ENCODE data around the gene PROZ. TPM values are rescaled to one million over a fixed set of nuclear protein-coding genes. Genes with fewer than 3 reads are reported as not detected.
"Not testable (repeated sequence)": the region's sequence is repeated elsewhere in the genome, so short reads cannot be mapped to it uniquely, and the experiment has no call there.

PROZ gene
- total RNA-seq = not detected

DNA sequence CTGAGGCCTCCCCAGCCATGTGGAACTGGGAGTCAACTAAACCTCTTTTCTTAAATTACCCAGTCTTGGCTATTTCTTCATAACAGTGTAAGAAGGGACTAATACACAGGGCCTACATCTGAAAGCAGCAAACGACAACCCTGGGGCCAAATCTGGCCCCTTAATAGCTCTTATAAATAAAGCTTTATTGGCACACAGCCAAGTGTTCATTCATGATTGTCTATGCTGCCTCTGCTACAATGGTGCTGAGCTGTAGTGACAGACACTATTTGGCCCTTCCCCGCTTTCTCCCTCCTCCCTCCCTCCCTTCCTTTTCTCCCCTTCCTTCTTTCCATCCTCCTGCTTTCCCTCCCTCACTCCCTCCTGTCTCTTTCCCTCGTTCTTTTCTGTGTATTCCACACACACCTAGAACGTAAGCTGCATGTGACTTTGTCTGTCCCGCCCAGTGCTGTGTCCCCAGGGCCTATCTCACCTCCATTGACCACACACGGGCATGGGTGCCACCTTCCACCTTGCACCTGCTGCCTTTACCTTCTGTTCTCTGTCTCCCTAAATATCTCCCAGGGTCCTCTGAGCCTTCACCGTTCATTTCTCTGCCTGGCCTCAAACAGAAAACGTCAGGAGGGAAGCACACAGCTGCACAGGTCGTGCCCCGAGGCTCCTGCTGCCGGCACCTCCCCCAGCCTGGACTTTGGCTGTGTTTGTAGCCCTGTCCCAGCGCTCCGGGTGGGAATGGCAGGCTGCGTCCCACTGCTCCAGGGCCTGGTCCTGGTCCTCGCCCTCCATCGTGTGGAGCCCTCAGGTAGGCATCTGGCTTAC, at the start of gene PROZ:
PROZ (plus strand) TSS at position 720 of the 819 bp plus-strand sequence; CDS start at position 733, 13 bp downstream.
- intact Hi-C loops (cut with DNase I) = no loop called here
- no peak for ATAC-seq
- no peak for DNase-seq (ENCODE audit: low spot score)

DNA sequence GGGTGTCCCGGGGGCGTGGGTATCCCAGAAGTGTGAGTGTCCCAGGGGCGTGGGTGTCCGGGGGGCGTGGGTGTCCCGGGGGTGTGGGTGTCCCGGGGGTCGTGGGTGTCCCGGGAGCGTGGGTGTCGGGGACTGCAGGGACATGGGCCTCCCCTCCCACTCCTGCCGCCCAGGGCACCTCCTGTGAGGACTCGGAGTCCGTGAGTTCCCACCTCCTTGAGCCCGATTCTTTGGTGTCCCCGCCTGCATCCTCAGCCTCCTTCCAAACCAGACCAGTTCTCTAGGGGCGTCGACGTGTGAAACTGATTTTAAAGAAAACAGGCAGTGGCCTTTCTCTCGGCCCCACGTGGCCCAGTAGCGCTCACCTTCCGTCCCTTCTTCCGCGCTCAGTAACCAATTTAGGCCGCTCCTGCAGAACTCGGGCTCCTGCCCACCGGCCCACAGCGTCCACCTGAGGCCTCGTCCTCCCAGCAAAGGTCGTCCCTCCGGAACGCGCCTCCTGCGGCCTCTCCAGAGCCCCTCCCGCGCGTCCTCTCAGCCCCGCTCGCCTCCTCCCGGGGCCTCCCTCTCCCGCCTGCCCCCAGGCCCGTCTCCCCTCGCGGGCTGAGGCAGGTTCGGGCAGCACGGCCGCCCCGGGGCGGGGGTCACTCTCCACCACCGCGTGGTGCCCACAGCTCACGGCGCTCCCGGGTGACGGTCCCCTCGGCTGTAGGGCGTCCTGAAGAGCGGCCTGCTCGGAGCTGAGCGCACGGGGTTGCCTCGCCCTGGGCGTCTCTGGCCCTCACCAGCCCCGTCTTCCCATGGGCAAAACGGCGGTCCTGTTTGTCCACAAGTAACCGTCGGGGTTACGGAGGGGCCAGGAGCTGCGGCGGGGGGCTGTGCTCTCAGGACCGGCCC, 49.0 kb upstream of the PROZ start:
- ATAC-seq (no peak), DNase-seq (ENCODE audit: low spot score) (peak; percentile 54)
- intact Hi-C loops (cut with DNase I) = no loop called here

DNA sequence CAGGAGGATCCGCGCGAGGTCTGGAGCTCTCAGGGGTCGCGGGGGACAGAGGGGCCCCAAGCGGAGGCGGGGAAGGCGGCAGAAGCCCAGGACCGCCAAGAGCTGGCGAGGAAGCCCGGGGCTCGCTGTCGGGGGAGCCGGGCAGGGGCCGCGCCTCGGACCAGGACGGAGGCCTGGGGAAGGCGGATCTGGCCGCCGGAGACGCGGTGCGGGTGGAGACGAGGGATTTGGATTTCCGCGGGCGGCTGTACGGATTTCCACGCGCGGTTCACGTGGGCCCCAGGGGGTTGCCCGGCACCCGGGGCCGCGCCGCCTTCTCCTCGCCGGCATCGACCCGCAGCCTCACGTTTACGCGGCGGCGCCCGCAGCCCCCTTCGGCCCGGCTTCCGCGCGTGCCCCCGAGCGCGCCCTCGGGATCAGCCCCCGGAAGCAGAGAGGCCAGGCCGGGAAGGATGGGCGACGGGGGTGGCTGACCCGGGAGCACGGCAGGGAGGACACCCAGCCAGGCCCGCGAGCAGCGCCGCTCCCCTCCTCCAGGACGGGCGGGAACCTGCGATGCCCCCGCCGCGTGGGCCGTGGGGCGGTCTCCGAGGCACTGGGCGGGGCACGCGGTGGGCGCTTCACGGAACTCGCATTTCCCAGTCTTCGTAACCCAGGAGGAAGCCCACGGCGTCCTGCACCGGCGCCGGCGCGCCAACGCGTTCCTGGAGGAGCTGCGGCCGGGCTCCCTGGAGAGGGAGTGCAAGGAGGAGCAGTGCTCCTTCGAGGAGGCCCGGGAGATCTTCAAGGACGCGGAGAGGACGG, 48.2 kb upstream of the PROZ start:
- intact Hi-C loops (cut with DNase I) = no loop called here
- DNase-seq (ENCODE audit: low spot score) (peak; percentile 51), ATAC-seq (no peak)

DNA sequence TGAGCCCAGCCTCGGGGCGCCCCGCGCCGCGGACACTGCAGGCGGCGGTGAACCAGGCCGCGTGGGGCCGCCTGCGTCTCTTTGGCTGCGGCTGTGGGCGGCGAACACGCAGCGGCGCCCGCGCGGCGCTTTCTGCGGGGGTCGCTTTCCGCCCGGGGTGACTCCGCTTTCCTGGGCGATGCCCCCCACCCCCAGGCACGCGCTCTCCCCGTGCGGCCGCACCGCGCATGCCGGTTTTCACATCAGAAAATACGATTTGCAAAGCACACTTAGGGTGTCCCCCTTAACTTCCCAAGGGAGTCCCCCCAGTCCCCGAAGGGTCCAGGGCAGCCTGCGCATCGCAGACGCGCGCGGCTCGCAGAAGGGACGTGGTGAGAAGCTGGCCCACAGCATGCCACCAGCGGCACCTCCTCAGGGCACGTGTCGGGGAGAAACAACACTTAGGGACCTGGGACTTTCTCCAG, 47.6 kb upstream of the PROZ start:
- DNase-seq (ENCODE audit: low spot score) = peak; percentile 44
- intact Hi-C loops (cut with DNase I) = no loop called here

GRCh38 chr13:113111821-113112220, 46.6 kb upstream of the PROZ start:
- DNase-seq (ENCODE audit: low spot score) = peak; percentile 21
- ATAC-seq; intact Hi-C loops (cut with DNase I): not testable (repeated sequence)

More for the DNA sequence above, 47.6 kb upstream of the PROZ start:
- no peak for ATAC-seq

- ATAC-seq; DNase-seq (ENCODE audit: low spot score); intact Hi-C loops (cut with DNase I): not testable (repeated sequence)
Observed at GRCh38 chr13:113112475-113112874, 46.0 kb upstream of the PROZ start.

- intact Hi-C loops (cut with DNase I) = no loop called here
- DNase-seq (ENCODE audit: low spot score) = peak; percentile 28
- ATAC-seq = no peak
Observed at GRCh38 chr13:113112893-113113845, 45.3 kb upstream of the PROZ start.

DNA sequence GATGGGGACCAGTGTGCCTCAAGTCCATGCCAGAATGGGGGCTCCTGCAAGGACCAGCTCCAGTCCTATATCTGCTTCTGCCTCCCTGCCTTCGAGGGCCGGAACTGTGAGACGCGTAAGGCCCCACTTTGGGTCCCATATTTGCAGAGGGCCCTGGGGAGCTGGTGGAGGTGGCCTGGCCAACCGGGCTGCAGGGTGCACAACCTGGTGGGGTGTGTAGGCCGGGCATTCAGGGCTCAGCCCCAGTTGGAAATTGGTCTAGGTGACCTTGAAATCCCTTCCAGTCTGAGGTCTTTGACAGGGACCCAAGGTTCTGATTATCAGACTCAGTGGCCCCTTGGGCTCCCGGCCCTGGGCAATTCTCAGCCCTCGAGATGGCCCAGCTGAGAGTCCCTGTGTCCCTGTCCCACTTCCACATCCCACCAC, 44.6 kb upstream of the PROZ start:
- DNase-seq (ENCODE audit: low spot score) (peak; percentile 18), ATAC-seq (no peak)
- intact Hi-C loops (cut with DNase I) = no loop called here

GRCh38 chr13:113114511-113115362, 43.7 kb upstream of the PROZ start:
- DNase-seq (ENCODE audit: low spot score) = peak; percentile 40
- intact Hi-C loops (cut with DNase I) = no loop called here
- ATAC-seq = no peak

- ATAC-seq (no peak), DNase-seq (ENCODE audit: low spot score) (peak; percentile 32)
- intact Hi-C loops (cut with DNase I) = no loop called here
Observed at GRCh38 chr13:113115363-113116205, 42.9 kb upstream of the PROZ start.

DNA sequence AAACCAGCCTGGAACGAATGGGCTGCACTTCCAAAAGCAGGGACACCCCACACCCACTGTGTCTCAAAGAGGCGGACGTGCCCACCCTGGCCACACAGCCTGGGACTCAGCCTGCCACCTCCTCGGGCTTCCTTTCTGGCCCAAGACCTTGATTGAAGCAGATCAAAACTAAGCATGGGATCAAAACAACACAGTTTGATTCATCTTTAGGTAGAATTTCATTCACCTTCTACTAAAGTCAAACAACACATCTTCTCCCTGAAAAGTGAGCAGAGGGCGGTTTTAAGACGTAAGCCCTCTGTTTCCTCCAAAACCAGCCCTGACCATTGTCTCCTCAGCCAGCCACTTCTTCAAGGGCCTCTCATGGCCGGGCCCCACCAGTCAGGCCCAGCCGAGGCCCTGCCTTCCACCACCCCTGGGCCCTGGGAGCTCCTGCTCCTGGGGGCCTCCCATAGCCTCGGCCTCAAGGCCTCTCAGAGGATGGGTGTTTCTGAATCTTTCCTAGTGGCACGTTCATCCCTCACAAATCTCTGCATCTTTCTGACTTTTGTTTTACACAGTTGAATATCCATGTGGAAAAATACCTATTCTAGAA, 42.1 kb upstream of the PROZ start:
- ATAC-seq (no peak), DNase-seq (ENCODE audit: low spot score) (peak; percentile 14)
- intact Hi-C loops (cut with DNase I) = no loop called here

- DNase-seq (ENCODE audit: low spot score) = peak; percentile 28
- intact Hi-C loops (cut with DNase I) = no loop called here
- ATAC-seq = no peak
Observed at GRCh38 chr13:113116871-113117271, 41.6 kb upstream of the PROZ start.

GRCh38 chr13:113117335-113117872, 41.0 kb upstream of the PROZ start:
- peak; percentile 50 for DNase-seq (ENCODE audit: low spot score)
- intact Hi-C loops (cut with DNase I) = no loop called here
- ATAC-seq = no peak

DNA sequence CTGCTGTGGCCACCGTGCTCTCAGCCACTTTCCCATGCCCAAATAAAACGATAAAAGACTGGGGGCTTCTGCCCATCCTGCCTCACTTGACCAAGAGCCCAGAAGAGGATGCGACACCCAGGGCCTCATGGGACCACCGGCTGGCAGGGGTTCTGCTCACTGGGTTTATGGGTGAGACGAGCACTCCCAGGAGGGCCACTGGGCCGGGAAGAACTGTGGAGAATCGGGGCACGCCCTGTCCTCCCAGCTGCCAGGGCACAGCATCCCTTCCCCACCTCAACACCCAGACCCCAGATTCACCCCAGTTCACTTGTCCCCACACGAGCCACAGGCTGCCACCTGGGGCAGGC, 40.6 kb upstream of the PROZ start:
- DNase-seq (ENCODE audit: low spot score) (peak; percentile 44), ATAC-seq (no peak)
- intact Hi-C loops (cut with DNase I) = no loop called here

DNA sequence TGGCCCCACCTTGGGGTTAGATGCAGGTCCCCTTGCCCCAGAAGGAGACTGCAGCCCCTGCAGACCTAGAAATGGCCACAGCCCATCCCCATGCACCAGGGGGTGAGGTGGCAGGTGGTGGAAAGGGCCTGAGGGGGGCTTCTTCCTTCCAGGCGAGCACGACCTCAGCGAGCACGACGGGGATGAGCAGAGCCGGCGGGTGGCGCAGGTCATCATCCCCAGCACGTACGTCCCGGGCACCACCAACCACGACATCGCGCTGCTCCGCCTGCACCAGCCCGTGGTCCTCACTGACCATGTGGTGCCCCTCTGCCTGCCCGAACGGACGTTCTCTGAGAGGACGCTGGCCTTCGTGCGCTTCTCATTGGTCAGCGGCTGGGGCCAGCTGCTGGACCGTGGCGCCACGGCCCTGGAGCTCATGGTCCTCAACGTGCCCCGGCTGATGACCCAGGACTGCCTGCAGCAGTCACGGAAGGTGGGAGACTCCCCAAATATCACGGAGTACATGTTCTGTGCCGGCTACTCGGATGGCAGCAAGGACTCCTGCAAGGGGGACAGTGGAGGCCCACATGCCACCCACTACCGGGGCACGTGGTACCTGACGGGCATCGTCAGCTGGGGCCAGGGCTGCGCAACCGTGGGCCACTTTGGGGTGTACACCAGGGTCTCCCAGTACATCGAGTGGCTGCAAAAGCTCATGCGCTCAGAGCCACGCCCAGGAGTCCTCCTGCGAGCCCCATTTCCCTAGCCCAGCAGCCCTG, 40.0 kb upstream of the PROZ start:
- DNase-seq (ENCODE audit: low spot score) = peak; percentile 48
- ATAC-seq = no peak
- intact Hi-C loops (cut with DNase I) = no loop called here
